HG02571 (cell line): ENCODE data around the gene PRR12.

ENCODE experiments used
- ATAC-seq: cut with Tn5 transposase; IDR thresholded peaks from one replicate; pipeline ENCODE4 v1.9.1; 2021; ENCODE audit warnings: mild to moderate bottlenecking, moderate library complexity; ENCODE audit not compliant: unreplicated experiment

Gene PRR12

DNA sequence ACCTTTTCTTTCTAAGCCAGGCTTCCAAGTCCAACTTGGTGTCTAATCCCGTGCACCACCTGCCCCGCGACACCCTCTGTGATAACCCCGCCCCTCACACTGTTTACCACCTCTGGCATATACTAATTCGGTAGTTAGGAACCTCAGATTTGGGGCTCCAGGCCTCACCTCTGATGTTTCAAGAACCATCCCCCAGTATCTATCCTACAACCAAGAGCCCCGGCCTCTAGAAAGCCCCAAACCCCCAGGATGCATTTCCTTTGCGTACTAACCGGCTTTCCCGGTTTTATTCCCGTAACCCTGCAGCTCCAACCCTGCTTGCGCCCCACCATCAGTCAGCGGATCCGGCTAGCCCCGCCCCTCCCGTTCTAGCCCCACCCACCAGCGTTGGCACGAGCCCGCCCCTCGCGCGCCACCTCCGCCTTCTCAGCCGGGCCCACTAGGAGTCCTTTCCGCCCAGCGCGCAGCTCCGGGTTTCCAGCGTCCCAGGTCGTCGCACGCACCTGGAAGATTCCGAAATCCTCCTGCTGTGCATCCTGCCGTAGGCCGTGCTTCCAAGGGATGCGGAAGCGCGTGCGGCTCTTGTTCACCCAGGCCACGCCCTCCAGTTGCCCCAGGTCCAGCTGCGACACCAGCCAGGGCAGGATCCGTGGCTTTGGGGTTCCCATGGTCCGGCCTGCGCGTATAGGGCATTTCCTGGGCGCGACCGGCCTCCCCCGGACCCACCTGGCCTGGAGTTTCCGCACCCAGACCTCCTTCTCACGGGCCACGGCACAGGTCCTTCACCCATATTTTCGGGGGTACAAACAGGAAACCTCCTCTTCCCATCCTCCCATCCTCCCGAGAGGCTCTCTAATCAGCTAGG, 73.4 kb downstream of the PRR12 start:
- ATAC-seq, result no peak

DNA sequence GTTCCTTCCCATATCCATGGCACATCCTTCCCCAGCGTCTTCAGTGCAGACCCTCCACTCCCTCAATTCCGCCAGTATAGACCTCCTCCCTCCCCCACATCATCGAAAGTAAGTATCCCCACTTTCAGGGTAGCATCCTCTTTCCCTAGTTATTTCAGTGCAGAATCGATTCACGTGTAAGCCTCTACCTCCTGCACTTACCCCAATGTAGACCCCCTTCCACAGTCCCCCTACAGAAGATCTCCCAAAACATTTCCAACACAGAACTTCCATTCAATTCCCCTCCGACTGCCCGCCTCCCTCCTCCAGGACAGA, 74.0 kb downstream of the PRR12 start:
- no peak for ATAC-seq

- ATAC-seq, result peak; percentile 90
Measured at GRCh38 chr19:49665351-49666119, 74.6 kb downstream of the PRR12 start, which contains the start of the genes BCL2L12 and IRF3. Gene BCL2L12 (plus strand): TSS chr19:49665933. CDS start chr19:49666693, 760 bp downstream. Gene IRF3 (minus strand): TSS chr19:49665857. CDS start chr19:49664838, 1,019 bp downstream.

GRCh38 chr19:49666120-49666444, 75.1 kb downstream of the PRR12 start:
- no peak for ATAC-seq

GRCh38 chr19:49667473-49667872, 76.5 kb downstream of the PRR12 start:
- no peak for ATAC-seq

DNA sequence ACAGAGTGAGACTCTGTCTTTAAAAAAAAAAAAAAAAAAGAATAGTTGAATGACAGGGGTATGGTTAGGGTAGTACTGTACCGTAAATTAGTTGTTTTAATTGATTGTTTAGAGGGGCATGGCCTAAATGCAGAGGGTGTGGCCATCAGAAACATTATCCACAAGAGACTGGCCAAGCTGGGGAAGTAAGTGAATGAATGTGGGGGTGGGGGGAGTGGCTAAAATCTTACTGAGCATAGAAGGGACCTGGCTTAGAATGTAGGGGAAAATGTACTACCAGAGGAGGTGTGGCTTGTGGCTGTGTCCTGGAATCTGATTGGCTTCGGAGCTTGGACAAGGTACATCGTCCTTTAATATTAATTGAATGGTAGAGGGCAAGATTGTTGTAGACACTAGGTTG, 78.5 kb downstream of the PRR12 start:
- ATAC-seq, result no peak

DNA sequence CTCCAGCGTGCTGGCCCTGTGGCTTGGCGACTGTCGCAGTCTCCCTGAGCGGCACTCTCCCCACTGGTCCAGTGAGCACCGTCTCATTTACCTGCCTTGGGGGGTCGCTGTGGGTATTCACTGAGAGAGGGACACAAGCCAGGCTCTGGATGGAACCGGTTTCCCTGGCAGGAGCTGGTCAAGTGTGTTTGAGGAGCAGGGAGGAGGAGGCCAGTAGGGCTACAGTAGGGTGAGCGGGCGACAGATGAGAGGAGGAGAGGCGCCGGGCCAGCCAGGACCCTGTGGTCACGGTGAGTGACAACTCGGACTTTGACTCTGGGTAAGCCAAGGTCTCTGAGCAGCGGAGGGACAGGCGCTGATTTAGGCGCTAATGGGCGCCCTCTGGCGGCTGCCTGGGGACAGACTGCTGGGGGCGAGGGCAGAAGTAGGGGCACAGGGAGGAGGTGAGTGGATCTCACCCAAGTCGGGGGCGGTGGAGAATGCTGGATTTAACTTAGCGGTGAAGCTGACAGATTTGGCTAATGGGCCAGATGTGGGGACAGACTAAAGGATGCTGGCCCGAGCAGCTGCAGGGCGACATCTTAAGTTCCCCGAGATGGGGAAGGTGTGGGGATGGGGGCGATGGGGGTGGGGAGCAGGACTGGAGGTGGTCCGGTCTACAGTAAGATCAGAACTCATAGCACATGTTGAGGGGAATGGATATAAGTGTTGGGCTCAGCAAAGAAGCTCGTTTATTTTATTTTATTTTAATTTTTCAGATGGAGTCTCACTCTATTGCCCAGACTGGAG, 81.3 kb downstream of the PRR12 start:
- ATAC-seq, result no peak
